ENCODE results near the gene PCSK6.

The PCSK6 gene

GRCh38 chr15:101489599-101490407, at the start of gene PCSK6:
Gene PCSK6, minus strand, starts transcription at chr15:101489707. Its CDS starts 37 bp downstream, at chr15:101489670.
- no peak for TF ChIP-seq CTCF (IDR thresholded peaks at IDR 0.05)

- no peak for TF ChIP-seq CTCF (IDR thresholded peaks at IDR 0.05)
Observed at GRCh38 chr15:101538996-101539395, 49.5 kb upstream of the PCSK6 start.

GRCh38 chr15:101538177-101538576, 48.7 kb upstream of the PCSK6 start:
- TF ChIP-seq CTCF (IDR thresholded peaks at IDR 0.05): no peak

GRCh38 chr15:101537483-101538080, 48.1 kb upstream of the PCSK6 start:
- TF ChIP-seq CTCF (IDR thresholded peaks at IDR 0.05): no peak

GRCh38 chr15:101536875-101537405, 47.4 kb upstream of the PCSK6 start:
- no peak for TF ChIP-seq CTCF (IDR thresholded peaks at IDR 0.05)

GRCh38 chr15:101536166-101536874, 46.8 kb upstream of the PCSK6 start:
- TF ChIP-seq CTCF (IDR thresholded peaks at IDR 0.05): no peak

- no peak for TF ChIP-seq CTCF (IDR thresholded peaks at IDR 0.05)
Observed at GRCh38 chr15:101535170-101535902, 45.8 kb upstream of the PCSK6 start.

All from LNCAP (cell line).